ENCODE data around the gene PM20D1. TPM values are rescaled to one million over a fixed set of nuclear protein-coding genes. Genes with fewer than 3 reads are reported as not detected.

The PM20D1 gene
- total RNA-seq, 1 experiment from 2014 or later: 0.37 TPM

DNA sequence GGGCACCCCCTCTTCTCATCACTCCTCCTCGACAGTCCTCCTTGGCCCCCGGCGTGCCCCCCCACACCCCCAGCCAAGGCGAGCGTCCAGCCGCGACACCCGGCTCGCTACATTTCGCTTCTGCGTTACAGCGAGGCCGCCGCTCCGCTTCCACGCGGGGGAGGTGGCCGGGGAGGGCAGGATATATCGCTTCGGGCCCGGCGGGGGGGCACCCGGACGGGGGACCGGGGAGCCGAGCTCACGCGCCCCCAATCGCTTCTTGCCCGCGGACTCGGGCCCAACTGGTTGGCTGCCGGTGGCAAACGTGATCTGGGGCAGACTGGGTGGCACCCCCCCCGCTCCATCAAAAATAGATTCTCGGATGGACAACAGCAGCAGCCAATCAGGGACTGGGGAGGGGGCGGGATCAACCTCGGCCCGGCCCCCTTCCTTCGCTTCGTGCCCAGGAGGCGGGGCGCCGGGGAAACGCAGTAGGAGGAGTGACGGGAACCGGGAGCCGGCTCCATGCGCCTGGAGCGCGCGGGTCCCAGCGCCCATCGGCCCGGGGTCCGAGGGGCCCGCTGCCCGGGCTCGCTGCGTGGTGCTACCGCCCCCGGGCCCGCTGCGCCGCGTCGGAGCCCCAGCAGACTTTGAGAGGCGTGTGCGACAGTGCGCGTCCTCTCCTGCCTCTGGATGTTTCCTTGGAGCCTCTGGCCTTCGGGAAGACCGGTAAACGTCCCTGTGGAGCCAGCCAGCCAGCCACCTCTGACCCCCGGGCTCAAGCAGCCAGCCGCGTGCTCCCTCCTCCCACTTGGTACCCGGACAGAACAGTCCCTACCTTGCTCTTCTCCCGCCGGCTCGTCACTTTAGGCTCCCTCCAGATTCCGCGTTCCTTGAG, 36.8 kb downstream of the PM20D1 start, which contains the start of gene SLC41A1 (continued):
- TF ChIP-seq, protein P1, sequence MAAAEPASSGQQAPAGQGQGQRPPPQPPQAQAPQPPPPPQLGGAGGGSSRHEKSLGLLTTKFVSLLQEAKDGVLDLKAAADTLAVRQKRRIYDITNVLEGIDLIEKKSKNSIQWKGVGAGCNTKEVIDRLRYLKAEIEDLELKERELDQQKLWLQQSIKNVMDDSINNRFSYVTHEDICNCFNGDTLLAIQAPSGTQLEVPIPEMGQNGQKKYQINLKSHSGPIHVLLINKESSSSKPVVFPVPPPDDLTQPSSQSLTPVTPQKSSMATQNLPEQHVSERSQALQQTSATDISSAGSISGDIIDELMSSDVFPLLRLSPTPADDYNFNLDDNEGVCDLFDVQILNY (CRISPR knock-in tag; IDR thresholded peaks at IDR 0.05): no peak; the same call in 1 of the 2 replicates
- TF ChIP-seq, protein P2, sequence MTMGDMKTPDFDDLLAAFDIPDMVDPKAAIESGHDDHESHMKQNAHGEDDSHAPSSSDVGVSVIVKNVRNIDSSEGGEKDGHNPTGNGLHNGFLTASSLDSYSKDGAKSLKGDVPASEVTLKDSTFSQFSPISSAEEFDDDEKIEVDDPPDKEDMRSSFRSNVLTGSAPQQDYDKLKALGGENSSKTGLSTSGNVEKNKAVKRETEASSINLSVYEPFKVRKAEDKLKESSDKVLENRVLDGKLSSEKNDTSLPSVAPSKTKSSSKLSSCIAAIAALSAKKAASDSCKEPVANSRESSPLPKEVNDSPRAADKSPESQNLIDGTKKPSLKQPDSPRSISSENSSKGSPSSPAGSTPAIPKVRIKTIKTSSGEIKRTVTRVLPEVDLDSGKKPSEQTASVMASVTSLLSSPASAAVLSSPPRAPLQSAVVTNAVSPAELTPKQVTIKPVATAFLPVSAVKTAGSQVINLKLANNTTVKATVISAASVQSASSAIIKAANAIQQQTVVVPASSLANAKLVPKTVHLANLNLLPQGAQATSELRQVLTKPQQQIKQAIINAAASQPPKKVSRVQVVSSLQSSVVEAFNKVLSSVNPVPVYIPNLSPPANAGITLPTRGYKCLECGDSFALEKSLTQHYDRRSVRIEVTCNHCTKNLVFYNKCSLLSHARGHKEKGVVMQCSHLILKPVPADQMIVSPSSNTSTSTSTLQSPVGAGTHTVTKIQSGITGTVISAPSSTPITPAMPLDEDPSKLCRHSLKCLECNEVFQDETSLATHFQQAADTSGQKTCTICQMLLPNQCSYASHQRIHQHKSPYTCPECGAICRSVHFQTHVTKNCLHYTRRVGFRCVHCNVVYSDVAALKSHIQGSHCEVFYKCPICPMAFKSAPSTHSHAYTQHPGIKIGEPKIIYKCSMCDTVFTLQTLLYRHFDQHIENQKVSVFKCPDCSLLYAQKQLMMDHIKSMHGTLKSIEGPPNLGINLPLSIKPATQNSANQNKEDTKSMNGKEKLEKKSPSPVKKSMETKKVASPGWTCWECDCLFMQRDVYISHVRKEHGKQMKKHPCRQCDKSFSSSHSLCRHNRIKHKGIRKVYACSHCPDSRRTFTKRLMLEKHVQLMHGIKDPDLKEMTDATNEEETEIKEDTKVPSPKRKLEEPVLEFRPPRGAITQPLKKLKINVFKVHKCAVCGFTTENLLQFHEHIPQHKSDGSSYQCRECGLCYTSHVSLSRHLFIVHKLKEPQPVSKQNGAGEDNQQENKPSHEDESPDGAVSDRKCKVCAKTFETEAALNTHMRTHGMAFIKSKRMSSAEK (CRISPR knock-in tag; IDR thresholded peaks at IDR 0.05; ENCODE audit: borderline replicate concordance): no peak
- TF ChIP-seq RELA (CRISPR knock-in tag; IDR thresholded peaks at IDR 0.05; ENCODE audit: borderline replicate concordance) (no peak), GTF2I (CRISPR knock-in tag; conservative IDR thresholded peaks at IDR 0.05) (no peak), TP53 (CRISPR knock-in tag; IDR thresholded peaks at IDR 0.05) (0 out of 2 replicates have a peak, but pooled peaks have one; percentile 7), ZNF423 (CRISPR knock-in tag; IDR thresholded peaks at IDR 0.05) (0 out of 2 replicates have a peak, but pooled peaks have one; percentile 18), MXD4 (CRISPR knock-in tag; IDR thresholded peaks at IDR 0.05; ENCODE audit: borderline replicate concordance) (no peak), ESRRA (CRISPR knock-in tag; IDR thresholded peaks at IDR 0.05; ENCODE audit: borderline replicate concordance) (no peak), SMAD3 (CRISPR knock-in tag; IDR thresholded peaks at IDR 0.05; ENCODE audit: borderline replicate concordance) (no peak), NFYB (CRISPR knock-in tag; conservative IDR thresholded peaks at IDR 0.05; ENCODE audit: low read depth) (peak; percentile 87), NFATC4 (CRISPR knock-in tag; IDR thresholded peaks at IDR 0.05) (no peak), CREM (CRISPR knock-in tag; IDR thresholded peaks at IDR 0.05) (0 out of 2 replicates have a peak, but pooled peaks have one; percentile 27)
- TF ChIP-seq, protein P3, sequence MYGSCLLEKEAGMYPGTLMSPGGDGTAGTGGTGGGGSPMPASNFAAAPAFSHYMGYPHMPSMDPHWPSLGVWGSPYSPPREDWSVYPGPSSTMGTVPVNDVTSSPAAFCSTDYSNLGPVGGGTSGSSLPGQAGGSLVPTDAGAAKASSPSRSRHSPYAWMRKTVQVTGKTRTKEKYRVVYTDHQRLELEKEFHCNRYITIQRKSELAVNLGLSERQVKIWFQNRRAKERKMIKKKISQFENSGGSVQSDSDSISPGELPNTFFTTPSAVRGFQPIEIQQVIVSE (CRISPR knock-in tag; IDR thresholded peaks at IDR 0.05; ENCODE audit: borderline replicate concordance): no peak
- TF ChIP-seq, protein P4, sequence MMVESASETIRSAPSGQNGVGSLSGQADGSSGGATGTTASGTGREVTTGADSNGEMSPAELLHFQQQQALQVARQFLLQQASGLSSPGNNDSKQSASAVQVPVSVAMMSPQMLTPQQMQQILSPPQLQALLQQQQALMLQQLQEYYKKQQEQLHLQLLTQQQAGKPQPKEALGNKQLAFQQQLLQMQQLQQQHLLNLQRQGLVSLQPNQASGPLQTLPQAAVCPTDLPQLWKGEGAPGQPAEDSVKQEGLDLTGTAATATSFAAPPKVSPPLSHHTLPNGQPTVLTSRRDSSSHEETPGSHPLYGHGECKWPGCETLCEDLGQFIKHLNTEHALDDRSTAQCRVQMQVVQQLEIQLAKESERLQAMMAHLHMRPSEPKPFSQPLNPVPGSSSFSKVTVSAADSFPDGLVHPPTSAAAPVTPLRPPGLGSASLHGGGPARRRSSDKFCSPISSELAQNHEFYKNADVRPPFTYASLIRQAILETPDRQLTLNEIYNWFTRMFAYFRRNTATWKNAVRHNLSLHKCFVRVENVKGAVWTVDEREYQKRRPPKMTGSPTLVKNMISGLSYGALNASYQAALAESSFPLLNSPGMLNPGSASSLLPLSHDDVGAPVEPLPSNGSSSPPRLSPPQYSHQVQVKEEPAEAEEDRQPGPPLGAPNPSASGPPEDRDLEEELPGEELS (CRISPR knock-in tag; IDR thresholded peaks at IDR 0.05): no peak; the same call in none of the 2 replicates

DNA sequence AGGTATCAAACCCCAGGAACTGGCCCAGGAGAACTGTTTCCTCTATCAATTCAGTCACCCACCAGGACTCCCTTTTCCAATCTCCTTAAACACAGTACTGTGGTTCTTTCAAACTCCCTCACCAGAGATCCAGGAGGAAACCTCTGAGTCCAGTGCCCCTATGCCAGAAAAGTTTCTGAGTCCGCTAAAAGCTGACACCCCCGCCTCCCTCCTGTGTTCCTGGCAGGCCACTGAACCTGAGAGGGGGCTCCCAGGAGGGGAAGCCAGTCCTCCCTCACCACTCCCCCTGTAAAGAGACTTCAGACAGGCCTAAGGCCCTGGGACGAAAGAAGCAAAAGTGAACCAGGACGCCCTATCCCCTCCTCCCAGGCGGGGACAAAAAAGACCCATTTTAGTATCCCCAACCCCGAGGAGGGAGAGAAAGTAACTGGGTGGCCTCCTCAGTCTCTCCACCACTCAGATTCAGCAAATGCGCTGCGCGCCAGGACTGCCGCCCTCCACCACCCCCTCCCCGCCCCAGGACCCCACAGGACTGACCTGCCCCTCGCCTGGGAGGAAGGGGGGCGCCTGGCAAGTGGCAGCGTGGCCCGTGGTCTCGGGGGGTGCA, 37.6 kb downstream of the PM20D1 start:
- Mint-ChIP-seq H3K27me3 (ENCODE audit: low read depth) (peaks cover 16% of the 10 kb centered on the region; the same call in 1 of the 2 replicates), H3K4me1 (peaks cover 37% of the 10 kb centered on the region), H3K9me3 (no peaks in the 10 kb centered on the region), H3K4me3 (peak overlapping the region; percentile 90), H3K27ac (peak overlapping the region; percentile 10), H3K36me3 (peaks cover 23% of the 10 kb centered on the region)
- ChIA-PET CTCF (interaction anchor here (1.0 to 3.3 kb wide), 3 partner anchors 20 to 165 kb away, joined by 6 to 27 read pairs (median 19); no protein-coding TSS in a partner anchor), POLR2A (no interaction called here)
- DNase-seq (ENCODE audit: low spot score) (peak; percentile 43), ATAC-seq (peak; percentile 31)
- no peak for TF ChIP-seq ZNF317 (CRISPR knock-in tag; IDR thresholded peaks at IDR 0.05; ENCODE audit: borderline replicate concordance, low read depth)
- TF ChIP-seq GRHL2 (CRISPR knock-in tag; IDR thresholded peaks at IDR 0.05; ENCODE audit: insufficient replicate concordance, severe bottlenecking): no peak
- TF ChIP-seq ZBTB21 (CRISPR knock-in tag; IDR thresholded peaks at IDR 0.05; ENCODE audit: borderline replicate concordance): no peak
- no peak for TF ChIP-seq ZNF671 (CRISPR knock-in tag; IDR thresholded peaks at IDR 0.05)
- TF ChIP-seq, protein P5, sequence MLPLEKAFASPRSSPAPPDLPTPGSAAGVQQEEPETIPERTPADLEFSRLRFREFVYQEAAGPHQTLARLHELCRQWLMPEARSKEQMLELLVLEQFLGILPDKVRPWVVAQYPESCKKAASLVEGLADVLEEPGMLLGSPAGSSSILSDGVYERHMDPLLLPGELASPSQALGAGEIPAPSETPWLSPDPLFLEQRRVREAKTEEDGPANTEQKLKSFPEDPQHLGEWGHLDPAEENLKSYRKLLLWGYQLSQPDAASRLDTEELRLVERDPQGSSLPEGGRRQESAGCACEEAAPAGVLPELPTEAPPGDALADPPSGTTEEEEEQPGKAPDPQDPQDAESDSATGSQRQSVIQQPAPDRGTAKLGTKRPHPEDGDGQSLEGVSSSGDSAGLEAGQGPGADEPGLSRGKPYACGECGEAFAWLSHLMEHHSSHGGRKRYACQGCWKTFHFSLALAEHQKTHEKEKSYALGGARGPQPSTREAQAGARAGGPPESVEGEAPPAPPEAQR (CRISPR knock-in tag; IDR thresholded peaks at IDR 0.05): no peak
- no peak for TF ChIP-seq JAZF1 (CRISPR knock-in tag; IDR thresholded peaks at IDR 0.05)

Measured in WTC11 (cell line).